ENCODE results near the gene CNTN5. TPM values are rescaled to one million over a fixed set of nuclear protein-coding genes. Genes with fewer than 3 reads are reported as not detected.

CNTN5 gene
- total RNA-seq, 1 donor = under 0.01 TPM

DNA sequence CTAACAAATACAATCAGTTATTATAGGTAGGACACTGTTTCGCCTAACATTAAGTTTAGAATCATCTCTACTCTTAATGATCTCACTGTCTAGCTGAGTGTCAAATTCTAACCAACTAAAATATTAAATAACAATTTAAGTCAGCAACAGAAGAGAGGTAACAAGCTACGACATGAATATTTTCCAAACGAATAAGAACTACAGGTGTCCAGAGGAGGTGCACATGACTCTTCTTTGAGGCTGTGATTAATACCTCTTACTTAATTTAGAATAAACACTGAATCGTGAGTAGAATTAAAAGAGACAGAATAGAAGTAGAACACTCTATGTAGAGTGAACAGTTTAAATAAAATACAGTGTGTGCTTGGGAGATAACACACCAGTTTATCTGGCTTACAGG lies 1047.4 kb downstream of the CNTN5 start:
- DNase-seq (ENCODE audit: low read depth) = no peak
- no peak for TF ChIP-seq CTCF (IDR thresholded peaks at IDR 0.05; ENCODE audit: insufficient read depth, low read depth, low read length)
- no peak overlapping the region for H3K4me3 ChIP-seq (ENCODE audit: low read depth, low read length)

DNA sequence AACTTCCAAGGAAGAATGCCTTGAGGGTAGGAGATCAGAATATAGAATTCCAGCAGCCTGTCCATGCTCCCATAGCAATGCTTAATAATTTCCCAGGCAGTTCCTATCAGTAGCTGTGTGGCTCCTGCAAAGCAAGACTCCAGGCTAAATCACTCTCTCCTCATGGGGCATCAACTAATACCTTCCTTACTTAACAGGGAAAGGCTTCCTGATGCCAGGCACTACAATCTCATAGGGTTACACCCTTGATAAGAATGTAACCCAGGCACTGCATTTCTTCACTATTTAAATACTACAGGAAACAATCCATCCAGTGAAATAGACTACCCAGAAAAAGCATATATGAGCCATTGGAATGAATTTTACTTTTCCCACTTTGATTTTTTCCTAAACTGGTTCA lies 1051.4 kb downstream of the CNTN5 start:
- TF ChIP-seq CTCF (IDR thresholded peaks at IDR 0.05; ENCODE audit: insufficient read depth, low read depth, low read length) = no peak
- no peak for DNase-seq (ENCODE audit: low read depth)
- H3K4me3 ChIP-seq (ENCODE audit: low read depth, low read length) = no peak overlapping the region

DNA sequence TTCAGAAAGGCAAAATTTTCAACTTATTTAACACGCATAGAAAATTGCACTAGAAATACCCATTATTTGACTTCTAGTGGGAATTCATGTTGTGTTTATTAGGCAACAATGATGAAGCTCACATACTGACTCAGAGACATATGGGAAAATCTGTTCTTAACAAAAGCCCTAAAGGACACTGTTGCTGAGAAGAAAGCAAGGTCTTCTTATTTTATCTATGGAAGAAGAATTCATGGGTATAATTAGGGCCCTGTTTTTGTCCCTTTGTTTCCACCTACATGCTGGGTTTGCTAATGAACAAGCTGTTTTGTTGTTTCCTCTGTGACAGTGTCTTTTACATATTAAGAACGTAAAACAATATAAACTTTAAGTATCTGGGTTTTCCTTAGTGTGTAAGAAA lies 1059.6 kb downstream of the CNTN5 start:
- DNase-seq (ENCODE audit: low read depth) = no peak
- TF ChIP-seq CTCF (IDR thresholded peaks at IDR 0.05; ENCODE audit: insufficient read depth, low read depth, low read length) = no peak
- H3K4me3 ChIP-seq (ENCODE audit: low read depth, low read length) = no peak overlapping the region

DNA sequence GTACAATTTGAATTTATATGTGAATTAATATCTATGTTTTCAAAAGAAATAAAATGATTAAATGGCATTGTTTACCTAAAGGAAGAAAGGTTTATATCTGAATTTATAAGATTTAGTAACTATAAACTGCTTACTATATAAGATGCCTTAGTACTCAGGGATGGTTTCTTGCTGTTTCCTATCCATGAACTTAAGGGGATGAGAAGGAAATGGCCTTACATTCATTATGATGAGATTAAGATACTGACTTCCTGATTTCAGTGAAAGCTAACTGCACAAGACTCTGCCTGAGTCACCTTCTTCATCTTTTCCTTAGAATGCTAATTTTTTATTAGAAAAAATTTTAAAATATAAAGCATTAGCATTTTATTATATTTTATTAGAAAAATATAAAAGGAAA lies 1060.1 kb downstream of the CNTN5 start:
- no peak overlapping the region for H3K4me3 ChIP-seq (ENCODE audit: low read depth, low read length)
- no peak for TF ChIP-seq CTCF (IDR thresholded peaks at IDR 0.05; ENCODE audit: insufficient read depth, low read depth, low read length)

GRCh38 chr11:100093698-100094097 lies 1072.9 kb downstream of the CNTN5 start:
- no peak for DNase-seq (ENCODE audit: low read depth)
- no peak for TF ChIP-seq CTCF (IDR thresholded peaks at IDR 0.05; ENCODE audit: insufficient read depth, low read depth, low read length)
- H3K4me3 ChIP-seq (ENCODE audit: low read depth, low read length) = no peak overlapping the region

More for the DNA sequence above, 1060.1 kb downstream of the CNTN5 start:
- DNase-seq (ENCODE audit: low read depth) = no peak

DNA sequence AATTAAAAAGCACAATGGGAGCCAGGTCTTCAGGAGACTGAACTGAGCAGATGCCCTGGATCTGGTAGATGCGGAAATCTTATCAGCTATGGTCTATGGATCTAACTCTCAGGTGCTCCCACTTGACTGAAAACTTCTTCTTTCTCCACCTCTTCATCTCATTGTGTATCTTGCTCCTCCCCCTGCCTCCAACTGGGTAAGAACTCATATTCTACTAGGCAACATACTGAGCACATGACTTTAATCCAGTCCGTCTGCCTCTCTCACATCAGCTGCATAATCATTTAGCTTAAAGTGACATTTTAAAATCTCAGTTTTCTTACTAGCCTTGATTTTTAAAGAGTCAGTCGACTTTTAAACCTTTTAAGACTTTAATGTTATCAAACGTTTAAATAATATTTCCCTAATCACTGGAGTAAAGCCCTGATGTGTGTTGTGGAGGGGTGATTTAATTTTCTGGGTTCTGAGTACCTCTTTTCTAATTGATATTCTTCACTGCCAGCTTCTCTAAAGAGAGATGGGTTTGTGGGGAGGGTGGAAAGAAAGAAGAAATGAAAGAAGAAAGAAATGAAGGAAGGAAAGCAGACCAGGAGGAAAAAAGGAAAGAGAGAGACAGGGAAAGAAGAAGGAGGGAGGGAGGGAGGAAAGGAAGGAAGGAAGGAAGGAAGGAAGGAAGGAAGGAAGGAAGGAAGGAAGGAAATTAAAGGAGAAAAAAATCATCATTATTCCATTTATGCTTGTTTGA lies 1073.5 kb downstream of the CNTN5 start:
- H3K4me3 ChIP-seq (ENCODE audit: low read depth, low read length) = no peak overlapping the region
- no peak for DNase-seq (ENCODE audit: low read depth)
- TF ChIP-seq CTCF (IDR thresholded peaks at IDR 0.05; ENCODE audit: insufficient read depth, low read depth, low read length) = no peak

DNA sequence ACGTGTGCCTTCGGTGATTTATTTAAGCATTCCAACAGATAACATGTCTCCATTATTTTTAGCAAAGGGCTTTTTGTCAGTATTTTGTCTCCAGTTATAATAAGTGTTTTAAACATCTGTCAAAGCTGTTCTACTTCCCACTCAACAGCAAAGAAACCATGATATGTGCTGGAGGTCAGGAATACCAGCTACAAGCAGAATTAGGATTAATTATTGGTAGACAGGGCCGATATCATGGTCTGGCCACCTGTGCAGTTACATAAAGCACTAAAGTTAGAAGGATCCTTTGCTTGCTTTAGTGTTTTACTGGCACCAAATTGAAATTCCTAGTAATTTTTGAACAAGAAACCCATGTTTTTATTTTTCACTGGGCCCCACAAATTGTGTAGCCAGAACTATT lies 1075.1 kb downstream of the CNTN5 start:
- no peak overlapping the region for H3K4me3 ChIP-seq (ENCODE audit: low read depth, low read length)
- DNase-seq (ENCODE audit: low read depth) = no peak
- TF ChIP-seq CTCF (IDR thresholded peaks at IDR 0.05; ENCODE audit: insufficient read depth, low read depth, low read length) = no peak
